Endothelial cell of umbilical vein (primary cell): Measurements from ENCODE around the gene TOM1L1. TPM values are rescaled to one million over a fixed set of nuclear protein-coding genes. Genes with fewer than 3 reads are reported as not detected.

ENCODE experiments used
- BruUV-seq: library from RNA; stranded (reverse); fragments of 400-500 nt; replicated peaks from 2 replicates; lab custom pipeline; 2021; lab: Mats Ljungman, UMichigan
- CTCF ChIA-PET: fragments of 300-600, 350-600 bp; sonication (Branson Sonifier 250); formaldehyde crosslinking; loops from one replicate; lab custom pipeline; 2021; ENCODE audit warnings: antibody characterized with exemption, inconsistent platforms; lab: Charles Lee
- POLR2A ChIA-PET: fragments of 300-600, 350-600 bp; sonication (Branson Sonifier 250); formaldehyde crosslinking; loops from one replicate; lab custom pipeline; 2021; ENCODE audit warnings: antibody characterized with exemption, inconsistent platforms; lab: Charles Lee
- DNase-seq: peaks from one replicate; pipeline ENCODE4 v3.0.0-alpha.2; 2011; ENCODE audit warnings: low read depth, low spot score
- FAIRE-seq: peaks from 2 replicates; lab custom pipeline; 2011; peaks lifted over from hg19 to GRCh38; lab: Jason Lieb, UNC
- H2AFZ ChIP-seq: 2 replicates; pipeline ENCODE4 v1.6.0; 2012; ENCODE audit warnings: low read depth, low read length, control low read depth, inconsistent platforms
- H3K27ac ChIP-seq: 2 replicates; pipeline ENCODE4 v1.5.1; 2011; ENCODE audit warnings: low read depth, mild to moderate bottlenecking, control low read depth, low read length, moderate library complexity; ENCODE audit not compliant: insufficient read depth
- H3K27me3 ChIP-seq, 2 experiments: 2 replicates each; pipeline versions ENCODE4 v1.6.0 to v1.6.1; 2011; ENCODE audit warnings: low read length in 2 of 2, mixed read lengths in 1 of 2; ENCODE audit not compliant: control insufficient read depth in 2 of 2, insufficient read depth in 2 of 2
- H3K36me3 ChIP-seq, 2 experiments: 2 replicates in 1 of 2; 3 replicates in 1 of 2; pipeline ENCODE4 v1.5.1; 2011; ENCODE audit warnings: low read length in 2 of 2, mild to moderate bottlenecking in 1 of 2, moderate library complexity in 1 of 2; ENCODE audit not compliant: control insufficient read depth in 2 of 2, insufficient read depth in 2 of 2; ENCODE audit errors: extremely low read depth in 1 of 2
- H3K4me1 ChIP-seq: 3 replicates; pipeline ENCODE4 v1.5.1; 2011; ENCODE audit warnings: mild to moderate bottlenecking, low read length; ENCODE audit not compliant: control insufficient read depth, insufficient read depth; ENCODE audit errors: extremely low read depth
- H3K4me2 ChIP-seq: 2 replicates; pipeline ENCODE4 v1.6.1; 2011; ENCODE audit warnings: low read length, control low read depth, mixed read lengths; ENCODE audit not compliant: insufficient read depth
- H3K4me3 ChIP-seq, 3 experiments: fragments of 200-600 bp in 1 of 3; sonication (generic), shearing (Covaris generic) in 1 of 3; replicated peaks in 1 of 3; 2 replicates each; pipeline ENCODE4 v1.5.1; 2011 to 2016; ENCODE audit warnings: control low read depth in 3 of 3, low read length in 3 of 3, mild to moderate bottlenecking in 2 of 3, inconsistent platforms in 1 of 3, low read depth in 1 of 3, moderate library complexity in 1 of 3; ENCODE audit not compliant: insufficient read depth in 1 of 3
- H3K79me2 ChIP-seq: 2 replicates; pipeline ENCODE4 v1.6.0; 2012; ENCODE audit warnings: low read length, inconsistent platforms; ENCODE audit not compliant: control insufficient read depth, insufficient read depth
- H3K9ac ChIP-seq: replicated peaks from 2 replicates; pipeline ENCODE3; 2011; ENCODE audit warnings: low read length, control low read depth; ENCODE audit not compliant: insufficient read depth; ENCODE audit errors: extremely low read depth
- H3K9me1 ChIP-seq: replicated peaks from 3 replicates; pipeline ENCODE4 v1.6.0; 2011; ENCODE audit warnings: mild to moderate bottlenecking, low read length; ENCODE audit not compliant: control insufficient read depth, insufficient read depth; ENCODE audit errors: extremely low read depth
- H3K9me3 ChIP-seq: replicated peaks from 2 replicates; pipeline ENCODE4 v1.5.1; 2012; ENCODE audit warnings: low read length, inconsistent platforms; ENCODE audit not compliant: control insufficient read depth, insufficient read depth
- H4K20me1 ChIP-seq: replicated peaks from 2 replicates; pipeline ENCODE3; 2011; ENCODE audit warnings: mild to moderate bottlenecking, low read length; ENCODE audit not compliant: control insufficient read depth, insufficient read depth; ENCODE audit errors: extremely low read depth
- EZH2 ChIP-seq: IDR thresholded peaks from 2 replicates; pipeline ENCODE4 v1.6.1; 2012; ENCODE audit warnings: borderline replicate concordance, low read depth, mild to moderate bottlenecking, moderate library complexity, low read length, inconsistent platforms; ENCODE audit not compliant: severe bottlenecking
- FOS ChIP-seq: IDR thresholded peaks from 2 replicates; pipeline ENCODE4 v1.6.1; 2011; ENCODE audit warnings: mild to moderate bottlenecking, low read length, moderate library complexity, borderline replicate concordance; ENCODE audit not compliant: insufficient read depth
- GATA2 ChIP-seq: IDR thresholded peaks from 2 replicates; pipeline ENCODE4 v1.7.0; 2011; ENCODE audit warnings: low read depth, mild to moderate bottlenecking, moderate library complexity, mixed read lengths, low read length; ENCODE audit not compliant: insufficient read length, insufficient read depth
- JUN ChIP-seq: IDR thresholded peaks from 2 replicates; pipeline ENCODE4 v1.6.1; 2011; ENCODE audit warnings: borderline replicate concordance, low read depth; ENCODE audit not compliant: insufficient read length, insufficient read depth
- MAX ChIP-seq: IDR thresholded peaks from 2 replicates; pipeline ENCODE4 v1.6.1; 2011; ENCODE audit not compliant: insufficient read depth, insufficient read length
- MYC ChIP-seq: IDR thresholded peaks from one replicate; pipeline ENCODE4 v1.6.1; 2011; ENCODE audit warnings: mild to moderate bottlenecking, low read depth, low read length
- POLR2A ChIP-seq: IDR thresholded peaks from 2 replicates; pipeline ENCODE4 v1.6.1; 2012; ENCODE audit warnings: low read depth, mild to moderate bottlenecking, control low read depth, low read length
- POLR2AphosphoS5 ChIP-seq: IDR thresholded peaks from 2 replicates; pipeline ENCODE4 v1.6.1; 2012; ENCODE audit warnings: low read depth, mild to moderate bottlenecking, control low read depth, low read length, moderate library complexity; ENCODE audit not compliant: insufficient read depth
- dilution Hi-C: fragments of 300-500 bp; cut with MboI; formaldehyde crosslinking; loops from one replicate; pipeline ENCODE4 v1.15.0; 2019; ENCODE audit warnings: low sequenced_read_pairs; ENCODE audit not compliant: extremely low pct_ligation_motif_present
- intact Hi-C: fragments of 100-400 bp; cut with micrococcal nuclease; formaldehyde crosslinking; loops from one replicate; pipeline ENCODE4 v1.10.0; 2022
- polyA plus RNA-seq, 4 experiments: library from polyadenylated mRNA; depleted of rRNA in 3 of 4; stranded (reverse) in 3 of 4; unstranded in 1 of 4; fragments of >200 nt; gene quantifications; 2 replicates each; pipeline versions ENCODE4 v1.2.1 to v1.2.3, GENCODE V29; 2011 to 2012; ENCODE audit warnings: missing spikeins in 1 of 4
- total RNA-seq: library from RNA; stranded (reverse); gene quantifications from 2 replicates; pipeline ENCODE4 v1.2.3, GENCODE V29; 2021
- TF ChIP-seq, protein P1 (sequence below), 2 donors: IDR thresholded peaks; 1 replicate in 1 of 2; 2 replicates in 1 of 2; pipeline ENCODE4 v1.5.1; 2011; ENCODE audit warnings: low read length in 2 of 2, mild to moderate bottlenecking in 2 of 2, moderate library complexity in 2 of 2, control low read depth in 1 of 2, inconsistent platforms in 1 of 2, low read depth in 1 of 2; ENCODE audit not compliant: insufficient read depth in 1 of 2; ENCODE audit errors: extremely low read depth in 1 of 2

TOM1L1 gene
- total and polyA plus RNA-seq, 2 donors (not counting 3 experiments of a cell fraction or from before 2014, with no cell fraction given) = 0.44 to 0.60 TPM

DNA sequence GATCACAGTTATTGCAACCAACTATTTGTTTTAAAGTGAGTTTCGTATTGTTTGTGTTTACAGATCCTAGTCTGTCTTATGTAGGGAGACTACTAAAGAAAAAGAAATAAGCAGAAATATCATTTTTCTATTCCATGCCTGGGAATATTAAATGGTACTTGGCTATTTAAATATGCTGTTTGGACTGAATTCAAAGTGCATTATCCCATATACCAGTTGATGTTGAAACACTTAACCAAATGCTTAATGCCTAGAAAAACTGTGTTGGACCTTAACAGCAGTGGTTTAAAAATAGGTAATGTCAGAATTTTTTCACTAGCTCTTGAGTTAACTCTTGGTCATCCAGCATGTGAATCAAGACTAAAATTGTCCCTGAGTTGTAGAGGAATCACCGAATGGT lies 37.5 kb upstream of the TOM1L1 start:
- H4K20me1 ChIP-seq = no peaks in the 10 kb centered on the region
- H3K9me1 ChIP-seq = no peaks in the 10 kb centered on the region
- H3K4me1 ChIP-seq = no peaks in the 10 kb centered on the region
- no peaks in the 10 kb centered on the region for H3K79me2 ChIP-seq
- intact Hi-C loops (no loop called here), dilution Hi-C loops (no loop called here)
- DNase-seq (no peak), FAIRE-seq (no peak)
- no peak overlapping the region for H3K4me3 ChIP-seq
- no peak overlapping the region for H3K9ac ChIP-seq
- H2AFZ ChIP-seq = no peak overlapping the region
- POLR2A ChIA-PET = no interaction called here
- CTCF ChIA-PET = no interaction called here
- BruUV-seq = no TSS peak
- no peaks in the 10 kb centered on the region for H3K9me3 ChIP-seq
- no peaks in the 10 kb centered on the region for H3K27me3 ChIP-seq
- TF ChIP-seq EZH2 (no peak), POLR2A (no peak), MAX (no peak), FOS (no peak), GATA2 (no peak), MYC (no peak), POLR2AphosphoS5 (no peak), JUN (no peak)
- TF ChIP-seq, protein P1, sequence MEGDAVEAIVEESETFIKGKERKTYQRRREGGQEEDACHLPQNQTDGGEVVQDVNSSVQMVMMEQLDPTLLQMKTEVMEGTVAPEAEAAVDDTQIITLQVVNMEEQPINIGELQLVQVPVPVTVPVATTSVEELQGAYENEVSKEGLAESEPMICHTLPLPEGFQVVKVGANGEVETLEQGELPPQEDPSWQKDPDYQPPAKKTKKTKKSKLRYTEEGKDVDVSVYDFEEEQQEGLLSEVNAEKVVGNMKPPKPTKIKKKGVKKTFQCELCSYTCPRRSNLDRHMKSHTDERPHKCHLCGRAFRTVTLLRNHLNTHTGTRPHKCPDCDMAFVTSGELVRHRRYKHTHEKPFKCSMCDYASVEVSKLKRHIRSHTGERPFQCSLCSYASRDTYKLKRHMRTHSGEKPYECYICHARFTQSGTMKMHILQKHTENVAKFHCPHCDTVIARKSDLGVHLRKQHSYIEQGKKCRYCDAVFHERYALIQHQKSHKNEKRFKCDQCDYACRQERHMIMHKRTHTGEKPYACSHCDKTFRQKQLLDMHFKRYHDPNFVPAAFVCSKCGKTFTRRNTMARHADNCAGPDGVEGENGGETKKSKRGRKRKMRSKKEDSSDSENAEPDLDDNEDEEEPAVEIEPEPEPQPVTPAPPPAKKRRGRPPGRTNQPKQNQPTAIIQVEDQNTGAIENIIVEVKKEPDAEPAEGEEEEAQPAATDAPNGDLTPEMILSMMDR (IDR thresholded peaks at IDR 0.05; ENCODE audit: extremely low read depth in 1 of 2, insufficient read depth in 1 of 2, low read depth in 1 of 2, low read length in 2 of 2) = no peak
- no peaks in the 10 kb centered on the region for H3K36me3 ChIP-seq
- H3K4me2 ChIP-seq = no peak overlapping the region
- H3K27ac ChIP-seq = no peak overlapping the region
